Measurements from ENCODE around the gene PEX26.

DNA sequence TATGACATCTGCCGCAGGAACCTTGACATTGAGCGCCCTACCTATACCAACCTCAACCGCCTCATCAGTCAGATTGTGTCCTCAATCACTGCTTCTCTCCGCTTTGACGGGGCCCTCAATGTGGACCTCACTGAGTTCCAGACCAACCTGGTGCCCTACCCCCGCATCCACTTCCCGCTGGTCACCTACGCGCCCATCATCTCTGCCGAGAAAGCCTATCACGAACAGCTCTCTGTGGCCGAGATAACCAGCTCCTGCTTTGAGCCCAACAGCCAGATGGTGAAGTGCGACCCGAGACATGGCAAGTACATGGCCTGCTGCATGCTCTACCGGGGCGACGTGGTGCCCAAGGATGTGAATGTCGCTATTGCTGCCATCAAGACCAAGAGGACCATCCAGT, 48.8 kb downstream of the PEX26 start:
- TF ChIP-seq, protein P1, sequence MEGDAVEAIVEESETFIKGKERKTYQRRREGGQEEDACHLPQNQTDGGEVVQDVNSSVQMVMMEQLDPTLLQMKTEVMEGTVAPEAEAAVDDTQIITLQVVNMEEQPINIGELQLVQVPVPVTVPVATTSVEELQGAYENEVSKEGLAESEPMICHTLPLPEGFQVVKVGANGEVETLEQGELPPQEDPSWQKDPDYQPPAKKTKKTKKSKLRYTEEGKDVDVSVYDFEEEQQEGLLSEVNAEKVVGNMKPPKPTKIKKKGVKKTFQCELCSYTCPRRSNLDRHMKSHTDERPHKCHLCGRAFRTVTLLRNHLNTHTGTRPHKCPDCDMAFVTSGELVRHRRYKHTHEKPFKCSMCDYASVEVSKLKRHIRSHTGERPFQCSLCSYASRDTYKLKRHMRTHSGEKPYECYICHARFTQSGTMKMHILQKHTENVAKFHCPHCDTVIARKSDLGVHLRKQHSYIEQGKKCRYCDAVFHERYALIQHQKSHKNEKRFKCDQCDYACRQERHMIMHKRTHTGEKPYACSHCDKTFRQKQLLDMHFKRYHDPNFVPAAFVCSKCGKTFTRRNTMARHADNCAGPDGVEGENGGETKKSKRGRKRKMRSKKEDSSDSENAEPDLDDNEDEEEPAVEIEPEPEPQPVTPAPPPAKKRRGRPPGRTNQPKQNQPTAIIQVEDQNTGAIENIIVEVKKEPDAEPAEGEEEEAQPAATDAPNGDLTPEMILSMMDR (IDR thresholded peaks at IDR 0.05): no peak
- TF ChIP-seq POLR2AphosphoS5 (IDR thresholded peaks at IDR 0.05): no peak
